ENCODE results near the gene MYO15A.

The MYO15A gene

GRCh38 chr17:18139949-18140348 is 31.4 kb downstream of the MYO15A start:
- Mint-ChIP-seq H3K4me3 (no peak overlapping the region), H3K27me3 (no peaks in the 10 kb centered on the region), H3K9me3 (no peaks in the 10 kb centered on the region), H3K4me1 (no peaks in the 10 kb centered on the region), H3K27ac (peak overlapping the region in 1 of 2 donors; percentile 68)
- no peak for DNase-seq
- ATAC-seq: no peak

GRCh38 chr17:18140648-18141047 is 32.1 kb downstream of the MYO15A start:
- H3K4me1 Mint-ChIP-seq: no peaks in the 10 kb centered on the region
- no peaks in the 10 kb centered on the region for H3K9me3 Mint-ChIP-seq
- no peak for ATAC-seq
- no peak overlapping the region for H3K27ac Mint-ChIP-seq
- H3K27me3 Mint-ChIP-seq: no peaks in the 10 kb centered on the region
- no peak for DNase-seq
- no peak overlapping the region for H3K4me3 Mint-ChIP-seq

- ATAC-seq: peak; percentile 56
- Mint-ChIP-seq H3K4me3 (no peak overlapping the region), H3K4me1 (no peaks in the 10 kb centered on the region), H3K27me3 (no peaks in the 10 kb centered on the region), H3K9me3 (no peaks in the 10 kb centered on the region), H3K27ac (no peak overlapping the region)
- peak in 1 of 2 donors; percentile 36 for DNase-seq
Observed at GRCh38 chr17:18141210-18141803, 32.8 kb downstream of the MYO15A start.

GRCh38 chr17:18142417-18142816 is 33.9 kb downstream of the MYO15A start:
- Mint-ChIP-seq H3K4me3 (no peak overlapping the region), H3K9me3 (no peaks in the 10 kb centered on the region), H3K27me3 (no peaks in the 10 kb centered on the region), H3K4me1 (no peaks in the 10 kb centered on the region), H3K27ac (no peak overlapping the region)
- DNase-seq: no peak
- ATAC-seq: no peak

GRCh38 chr17:18143044-18143936 is 34.7 kb downstream of the MYO15A start:
- peak overlapping the region in 1 of 2 donors; percentile 15 for H3K27ac Mint-ChIP-seq
- ATAC-seq: no peak
- no peaks in the 10 kb centered on the region for H3K27me3 Mint-ChIP-seq
- H3K4me1 Mint-ChIP-seq: no peaks in the 10 kb centered on the region
- DNase-seq: no peak
- no peaks in the 10 kb centered on the region for H3K9me3 Mint-ChIP-seq
- no peak overlapping the region for H3K4me3 Mint-ChIP-seq

- no peak for DNase-seq
- Mint-ChIP-seq H3K27ac (no peak overlapping the region), H3K4me3 (no peak overlapping the region), H3K4me1 (no peaks in the 10 kb centered on the region), H3K27me3 (no peaks in the 10 kb centered on the region), H3K9me3 (no peaks in the 10 kb centered on the region)
- no peak for ATAC-seq
Observed at GRCh38 chr17:18144261-18144660, 35.7 kb downstream of the MYO15A start.

- Mint-ChIP-seq H3K27ac (peak overlapping the region; percentile 58 to 77), H3K27me3 (no peaks in the 10 kb centered on the region)
- DNase-seq: no peak
Observed at GRCh38 chr17:18144855-18145254, 36.3 kb downstream of the MYO15A start.

GRCh38 chr17:18145811-18146210 is 37.3 kb downstream of the MYO15A start:
- H3K9me3 Mint-ChIP-seq: no peaks in the 10 kb centered on the region
- DNase-seq (no peak), ATAC-seq (no peak)
- H3K4me1 Mint-ChIP-seq: no peaks in the 10 kb centered on the region
- no peak overlapping the region for H3K27ac Mint-ChIP-seq
- H3K27me3 Mint-ChIP-seq: no peaks in the 10 kb centered on the region
- H3K4me3 Mint-ChIP-seq: no peak overlapping the region

More at GRCh38 chr17:18144855-18145254, 36.3 kb downstream of the MYO15A start:
- Mint-ChIP-seq H3K4me1 (no peaks in the 10 kb centered on the region), H3K9me3 (no peaks in the 10 kb centered on the region), H3K4me3 (no peak overlapping the region)
- no peak for ATAC-seq

GRCh38 chr17:18146259-18146658 is 37.7 kb downstream of the MYO15A start:
- no peak for DNase-seq
- ATAC-seq: no peak
- H3K27me3 Mint-ChIP-seq: no peaks in the 10 kb centered on the region
- H3K4me3 Mint-ChIP-seq: no peak overlapping the region
- H3K4me1 Mint-ChIP-seq: no peaks in the 10 kb centered on the region
- H3K9me3 Mint-ChIP-seq: no peaks in the 10 kb centered on the region
- H3K27ac Mint-ChIP-seq: no peak overlapping the region

- H3K4me3 Mint-ChIP-seq: no peak overlapping the region
- no peaks in the 10 kb centered on the region for H3K4me1 Mint-ChIP-seq
- ATAC-seq (no peak), DNase-seq (no peak)
- no peaks in the 10 kb centered on the region for H3K9me3 Mint-ChIP-seq
- H3K27me3 Mint-ChIP-seq: no peaks in the 10 kb centered on the region
- H3K27ac Mint-ChIP-seq: peak overlapping the region in 1 of 2 donors; percentile 51
Observed at GRCh38 chr17:18146980-18147379, 38.4 kb downstream of the MYO15A start.

- no peak overlapping the region for H3K27ac Mint-ChIP-seq
- no peak for ATAC-seq
- DNase-seq: no peak
- H3K27me3 Mint-ChIP-seq: no peaks in the 10 kb centered on the region
- no peak overlapping the region for H3K4me3 Mint-ChIP-seq
- peaks cover 9% of the 10 kb centered on the region for H3K4me1 Mint-ChIP-seq
- H3K9me3 Mint-ChIP-seq: no peaks in the 10 kb centered on the region
Observed at GRCh38 chr17:18148586-18148985, 40.0 kb downstream of the MYO15A start.

- no peaks in the 10 kb centered on the region for H3K9me3 Mint-ChIP-seq
- no peak overlapping the region for H3K27ac Mint-ChIP-seq
- DNase-seq (no peak), ATAC-seq (no peak)
- H3K27me3 Mint-ChIP-seq: no peaks in the 10 kb centered on the region
- H3K4me3 Mint-ChIP-seq: no peak overlapping the region
- H3K4me1 Mint-ChIP-seq: peaks cover 18% of the 10 kb centered on the region
Observed at GRCh38 chr17:18151290-18151689, 42.7 kb downstream of the MYO15A start.

- Mint-ChIP-seq H3K4me1 (peaks cover 41% of the 10 kb centered on the region), H3K4me3 (no peak overlapping the region), H3K27ac (no peak overlapping the region), H3K9me3 (no peaks in the 10 kb centered on the region), H3K27me3 (no peaks in the 10 kb centered on the region)
- ATAC-seq: no peak
- no peak for DNase-seq
Observed at GRCh38 chr17:18155179-18155578, 46.6 kb downstream of the MYO15A start.

GRCh38 chr17:18156171-18156975 is 47.8 kb downstream of the MYO15A start:
- Mint-ChIP-seq H3K27me3 (no peaks in the 10 kb centered on the region), H3K4me3 (no peak overlapping the region), H3K9me3 (no peaks in the 10 kb centered on the region), H3K4me1 (peaks cover 41% of the 10 kb centered on the region), H3K27ac (peak overlapping the region in 1 of 2 donors; percentile 74)
- ATAC-seq (no peak), DNase-seq (no peak)

- DNase-seq (no peak), ATAC-seq (no peak)
- H3K27me3 Mint-ChIP-seq: no peaks in the 10 kb centered on the region
- no peaks in the 10 kb centered on the region for H3K9me3 Mint-ChIP-seq
- H3K4me3 Mint-ChIP-seq: no peak overlapping the region
- H3K4me1 Mint-ChIP-seq: peaks cover 41% of the 10 kb centered on the region
- no peak overlapping the region for H3K27ac Mint-ChIP-seq
Observed at GRCh38 chr17:18156976-18157280, 48.4 kb downstream of the MYO15A start.
